ENCODE data around the gene BCL11B.

Gene BCL11B

GRCh38 chr14:99224116-99224910 is 47.7 kb downstream of the BCL11B start:
- DNase-seq (ENCODE audit: low spot score), result no peak

DNA sequence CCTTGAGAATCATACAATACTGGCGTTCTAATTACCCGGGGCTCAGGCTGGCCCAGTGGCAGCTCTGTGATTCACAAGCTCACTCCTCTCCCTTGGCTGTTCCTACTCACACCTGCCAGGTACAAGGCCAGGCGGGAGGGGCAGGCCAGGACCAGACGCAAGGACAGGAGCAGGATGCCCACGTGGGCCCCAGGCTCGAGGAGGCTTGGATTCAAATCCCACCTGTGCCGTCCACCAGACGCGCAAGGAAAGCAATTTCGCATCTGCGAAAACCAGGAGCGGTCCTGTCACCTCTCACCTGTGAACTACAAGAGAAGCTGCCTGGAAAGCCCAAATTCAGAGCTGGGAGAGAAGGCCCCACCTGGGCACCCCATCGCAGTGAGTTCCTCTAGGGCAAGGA is 50.6 kb downstream of the BCL11B start:
- DNase-seq (ENCODE audit: low spot score), result no peak

- no peak for DNase-seq (ENCODE audit: low spot score)
Observed at GRCh38 chr14:99217066-99217955, 54.7 kb downstream of the BCL11B start.

- DNase-seq (ENCODE audit: low spot score), result no peak
Observed at GRCh38 chr14:99216191-99216590, 55.8 kb downstream of the BCL11B start.

GRCh38 chr14:99215277-99215676 is 56.7 kb downstream of the BCL11B start:
- no peak for DNase-seq (ENCODE audit: low spot score)

DNA sequence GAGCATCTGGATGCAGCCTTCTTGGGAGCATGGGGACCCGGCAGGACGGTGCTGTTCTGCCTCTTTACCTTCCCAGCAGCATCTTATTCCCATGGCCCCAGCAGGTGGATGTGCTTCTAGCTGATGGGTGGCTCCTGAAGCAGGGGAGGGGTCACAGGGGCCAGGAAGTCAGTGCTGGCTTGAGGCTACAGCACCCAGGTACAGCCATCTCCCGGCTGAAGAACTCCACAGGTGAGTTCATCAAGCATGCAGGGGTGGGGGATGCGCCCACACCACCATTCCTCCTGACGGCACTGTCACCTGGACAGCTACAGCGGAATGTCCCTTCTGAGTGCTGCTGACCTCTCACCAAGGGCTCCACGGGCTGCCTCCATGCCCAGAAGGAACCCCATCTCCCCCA is 57.3 kb downstream of the BCL11B start:
- no peak for DNase-seq (ENCODE audit: low spot score)

- DNase-seq (ENCODE audit: low spot score), result no peak
Observed at GRCh38 chr14:99213527-99213971, 58.4 kb downstream of the BCL11B start.

GRCh38 chr14:99213101-99213500 is 58.9 kb downstream of the BCL11B start:
- DNase-seq (ENCODE audit: low spot score), result no peak

GRCh38 chr14:99212646-99213045 is 59.4 kb downstream of the BCL11B start:
- DNase-seq (ENCODE audit: low spot score), result no peak

DNA sequence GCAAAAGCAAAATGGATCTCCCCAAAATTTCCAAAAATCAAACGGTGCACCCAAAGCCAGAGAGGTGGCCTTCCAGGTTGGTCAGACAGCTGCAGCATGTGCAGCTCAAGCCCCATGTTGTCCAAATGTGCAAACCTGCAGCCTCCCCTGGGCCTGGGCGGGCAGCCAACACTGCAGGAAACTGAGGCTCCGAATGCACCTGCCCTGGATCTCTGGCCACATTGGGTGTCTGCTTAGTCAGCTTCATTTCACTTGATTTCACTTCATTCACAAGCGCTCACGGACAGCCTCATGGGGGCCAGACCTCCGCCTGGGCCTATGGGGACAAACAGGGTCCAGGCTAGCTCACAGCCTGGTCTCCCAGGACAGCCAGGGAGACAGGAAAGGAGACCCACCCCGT is 59.8 kb downstream of the BCL11B start:
- no peak for DNase-seq (ENCODE audit: low spot score)

- no peak for DNase-seq (ENCODE audit: low spot score)
Observed at GRCh38 chr14:99211410-99211809, 60.6 kb downstream of the BCL11B start.

GRCh38 chr14:99210333-99210732 is 61.7 kb downstream of the BCL11B start:
- DNase-seq (ENCODE audit: low spot score), result no peak

DNA sequence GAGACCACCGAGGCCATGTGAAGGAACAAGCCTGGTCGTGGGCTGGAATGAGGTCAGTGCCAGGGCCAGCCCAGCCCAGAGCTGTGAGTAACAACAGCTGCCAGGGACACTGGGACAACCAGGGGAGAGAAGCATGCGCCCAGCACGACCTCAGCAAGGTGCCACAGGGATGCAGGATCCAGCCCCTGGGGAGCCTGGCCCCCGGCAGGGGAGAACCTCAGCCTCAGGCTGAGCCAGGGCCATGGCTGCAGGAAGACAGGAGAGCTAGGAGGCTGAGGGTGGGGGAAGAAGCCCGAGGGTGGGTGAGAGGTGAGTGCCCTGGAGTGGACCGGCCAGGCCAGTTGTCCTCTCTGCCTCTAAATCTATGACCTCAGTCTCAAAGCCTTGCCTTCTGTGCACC is 62.6 kb downstream of the BCL11B start:
- no peak for DNase-seq (ENCODE audit: low spot score)

DNA sequence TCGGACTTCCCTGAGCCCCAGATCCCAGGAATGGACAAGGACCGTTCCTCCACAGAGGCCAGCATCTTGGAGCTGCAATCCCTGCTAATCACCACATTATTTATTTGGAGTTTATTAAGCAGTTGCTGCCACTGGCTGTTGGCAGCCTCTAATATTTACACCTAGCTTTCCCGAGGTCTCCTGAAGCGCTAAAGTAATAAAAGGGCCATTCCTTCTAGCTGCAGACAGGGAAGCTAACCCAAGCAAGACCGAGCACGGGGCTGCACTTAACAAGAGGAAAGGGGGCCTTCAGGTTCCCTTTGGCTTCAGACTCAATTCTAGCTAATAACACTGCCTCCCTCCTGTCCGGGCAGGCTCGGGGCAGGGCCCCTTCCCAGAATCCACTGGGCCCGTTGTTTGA is 63.7 kb downstream of the BCL11B start:
- no peak for DNase-seq (ENCODE audit: low spot score)

GRCh38 chr14:99207456-99207855 is 64.5 kb downstream of the BCL11B start:
- no peak for DNase-seq (ENCODE audit: low spot score)

GRCh38 chr14:99206090-99206489 is 65.9 kb downstream of the BCL11B start:
- no peak for DNase-seq (ENCODE audit: low spot score)

DNA sequence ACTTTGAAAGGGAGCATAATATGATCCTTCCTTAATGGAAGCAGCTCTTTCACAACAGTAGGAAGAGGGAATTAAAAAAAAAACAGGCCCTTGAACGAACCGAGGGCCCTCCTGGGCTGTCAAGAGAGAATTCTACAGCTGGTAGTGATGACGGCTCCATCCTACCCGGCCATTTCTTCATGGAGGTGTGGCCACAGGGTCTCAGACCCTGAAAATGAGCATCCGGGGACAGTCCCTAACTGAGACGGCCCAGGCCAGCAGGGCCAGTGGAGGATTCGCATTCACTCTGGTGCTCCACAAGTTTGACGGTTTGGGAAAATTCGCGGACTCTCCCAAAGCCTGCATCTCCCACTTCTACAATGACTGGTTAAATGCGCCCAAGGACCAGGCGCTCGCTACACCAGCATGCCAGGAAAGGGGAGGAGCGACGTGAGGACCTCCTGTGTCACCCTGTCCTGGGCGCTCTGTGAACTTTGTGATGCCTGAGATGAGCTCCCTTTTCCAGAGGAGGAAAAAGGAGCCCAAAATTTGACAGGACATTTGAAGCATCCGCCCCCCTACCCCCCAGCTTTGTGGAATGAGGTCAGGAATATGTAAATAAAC is 66.8 kb downstream of the BCL11B start:
- no peak for DNase-seq (ENCODE audit: low spot score)

DNA sequence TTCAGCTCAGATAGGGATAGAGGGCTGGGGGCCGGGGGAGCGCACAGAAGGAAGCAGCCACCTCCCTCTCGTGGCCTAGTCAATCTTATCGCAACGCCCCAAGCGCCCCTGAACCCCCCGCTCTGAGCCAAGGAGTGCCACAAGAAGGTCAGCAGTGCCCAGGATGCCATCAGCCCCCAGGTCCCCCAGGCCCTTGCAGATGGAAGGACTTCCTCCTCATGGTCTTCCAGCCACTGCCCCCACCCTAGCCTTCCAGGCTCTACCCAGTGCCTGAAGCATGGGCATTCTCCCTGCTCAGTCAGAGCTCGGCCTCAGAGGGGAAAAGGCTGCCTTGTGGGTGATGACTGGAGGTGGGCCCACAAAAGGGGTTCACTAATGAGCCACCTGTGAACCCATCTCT is 68.2 kb downstream of the BCL11B start:
- DNase-seq (ENCODE audit: low spot score), result no peak

- DNase-seq (ENCODE audit: low spot score), result no peak
Observed at GRCh38 chr14:99203080-99203479, 68.9 kb downstream of the BCL11B start.

GRCh38 chr14:99202516-99202915 is 69.5 kb downstream of the BCL11B start:
- no peak for DNase-seq (ENCODE audit: low spot score)

GRCh38 chr14:99201351-99202073 is 70.5 kb downstream of the BCL11B start:
- no peak for DNase-seq (ENCODE audit: low spot score)

- DNase-seq (ENCODE audit: low spot score), result no peak
Observed at GRCh38 chr14:99200654-99201005, 71.4 kb downstream of the BCL11B start.

Data from hematopoietic multipotent progenitor cell treated with erythropoietin and hydrocortisone succinate and interleukin-3 and kit ligand, for 15 days (in vitro differentiated cells).